SK-N-SH (cell line): ENCODE data around the gene RAMACL. TPM values are rescaled to one million over a fixed set of nuclear protein-coding genes. Genes with fewer than 3 reads are reported as not detected.
A peak's percentile ranks its signal among the peaks of the same experiment; 100 is the strongest.

Experiments
- CTCF ChIA-PET: fragments of 300-600, 350-600 bp; formaldehyde crosslinking; extraction: SDS; loops from one replicate; lab custom pipeline; 2021; lab: Yijun Ruan, JAX
- POLR2A ChIA-PET: fragments of 350-600 bp; sonication (Branson Sonifier 250); formaldehyde crosslinking; extraction: SDS; loops from one replicate; lab custom pipeline; 2020; ENCODE audit warnings: antibody characterized with exemption, inconsistent platforms; lab: Yijun Ruan, JAX
- DNase-seq: peaks from one replicate; pipeline ENCODE4 v3.0.0; 2012
- H2AFZ ChIP-seq: fragments of 200-600 bp; sonication (generic); 2 replicates; pipeline ENCODE4 v1.8.1; 2016; ENCODE audit warnings: antibody characterized with exemption, mild to moderate bottlenecking, low read depth
- H3F3A ChIP-seq: fragments of 200-600 bp; sonication (generic); replicated peaks from 2 replicates; pipeline ENCODE3; 2016; ENCODE audit warnings: antibody characterized with exemption, mild to moderate bottlenecking; ENCODE audit not compliant: insufficient read depth
- H3K27ac ChIP-seq, 2 experiments: fragments of 200-500 bp in 1 of 2; fragments of 200-600 bp in 1 of 2; sonication (Bioruptor generic) in 1 of 2; sonication (generic), shearing (Covaris generic) in 1 of 2; 2 replicates each; pipeline versions ENCODE4 v1.5.1 to v1.6.1; 2014 to 2016; ENCODE audit warnings: low read depth in 2 of 2, inconsistent platforms in 1 of 2, low read length in 1 of 2, mild to moderate bottlenecking in 1 of 2, mixed read lengths in 1 of 2
- H3K27me3 ChIP-seq: fragments of 200-600 bp; sonication (generic), shearing (Covaris generic); 2 replicates; pipeline ENCODE4 v1.6.1; 2016; ENCODE audit warnings: mixed run types; ENCODE audit not compliant: insufficient read depth
- H3K36me3 ChIP-seq, 2 experiments: fragments of 200-500 bp in 1 of 2; fragments of 200-600 bp in 1 of 2; sonication (Bioruptor generic) in 1 of 2; sonication (generic) in 1 of 2; replicated peaks in 1 of 2; 2 replicates each; pipeline versions ENCODE3 to v1.5.1; 2014 to 2016; ENCODE audit warnings: low read length in 1 of 2, mild to moderate bottlenecking in 1 of 2; ENCODE audit not compliant: insufficient read depth in 2 of 2, control insufficient read depth in 1 of 2
- H3K4me1 ChIP-seq, 2 experiments: fragments of 200-500 bp in 1 of 2; fragments of 200-600 bp in 1 of 2; sonication (Bioruptor generic) in 1 of 2; sonication (generic), shearing (Covaris generic) in 1 of 2; 2 replicates each; pipeline versions ENCODE4 v1.5.1 to v1.6.1; 2014 to 2016; ENCODE audit warnings: low read depth in 1 of 2, low read length in 1 of 2, mixed run types in 1 of 2; ENCODE audit not compliant: insufficient read depth in 2 of 2, control insufficient read depth in 1 of 2
- H3K4me2 ChIP-seq: fragments of 200-600 bp; sonication (generic), shearing (Covaris generic); 2 replicates; pipeline ENCODE4 v1.6.1; 2017; ENCODE audit warnings: mixed run types
- H3K4me3 ChIP-seq, 2 experiments: fragments of 200-500 bp in 1 of 2; fragments of 200-600 bp in 1 of 2; sonication (Bioruptor generic) in 1 of 2; sonication (generic), shearing (Covaris generic) in 1 of 2; 2 replicates each; pipeline versions ENCODE4 v1.5.1 to v1.8.1; 2014 to 2016; ENCODE audit warnings: low read depth in 2 of 2, inconsistent platforms in 1 of 2, low read length in 1 of 2, mild to moderate bottlenecking in 1 of 2, mixed read lengths in 1 of 2, moderate library complexity in 1 of 2
- H3K79me2 ChIP-seq: fragments of 200-600 bp; sonication (generic); 2 replicates; pipeline ENCODE4 v1.8.1; 2017; ENCODE audit warnings: mild to moderate bottlenecking; ENCODE audit not compliant: insufficient read depth
- H3K9ac ChIP-seq: fragments of 200-600 bp; sonication (generic); 2 replicates; pipeline ENCODE4 v1.6.1; 2017; ENCODE audit warnings: mixed run types
- H3K9me2 ChIP-seq: fragments of 200-600 bp; sonication (generic); 2 replicates; pipeline ENCODE4 v1.6.1; 2017; ENCODE audit warnings: mixed run types
- H3K9me3 ChIP-seq: fragments of 200-600 bp; sonication (generic); 2 replicates; pipeline ENCODE4 v1.6.1; 2017; ENCODE audit warnings: mixed run types, mild to moderate bottlenecking, moderate library complexity
- H4K20me1 ChIP-seq: fragments of 200-600 bp; sonication (generic); 2 replicates; pipeline ENCODE4 v1.6.1; 2017; ENCODE audit warnings: mild to moderate bottlenecking, mixed run types; ENCODE audit not compliant: insufficient read depth
- MEF2A ChIP-seq: IDR thresholded peaks from 2 replicates; pipeline ENCODE4 v1.4.0; 2012; ENCODE audit warnings: low read depth, borderline replicate concordance
- NRF1 ChIP-seq: IDR thresholded peaks from 2 replicates; pipeline ENCODE4 v1.6.1; 2012; ENCODE audit warnings: low read depth, mild to moderate bottlenecking, low read length
- WGBS: methylation state at CpG from one replicate; pipeline ENCODE4 v1.1.6; 2017; ENCODE audit warnings: low lambda C conversion rate; 5-methylcytosine and 5-hydroxymethylcytosine counted together
- polyA plus RNA-seq, 3 experiments: library from polyadenylated mRNA; depleted of rRNA; stranded (reverse); fragments of >200 nt; gene quantifications; 2 replicates each; pipeline ENCODE4 v1.2.3, GENCODE V29; 2012
- TF ChIP-seq, protein P1 (sequence below): IDR thresholded peaks from 2 replicates; pipeline ENCODE4 v1.6.1; 2012; ENCODE audit warnings: mild to moderate bottlenecking, low read depth, low read length, moderate library complexity
- TF ChIP-seq, protein P2 (sequence below): IDR thresholded peaks from 2 replicates; pipeline ENCODE4 v1.4.0; 2012; ENCODE audit warnings: low read depth, borderline replicate concordance
- TF ChIP-seq, protein P3 (sequence below): fragments of 200-600 bp; sonication (generic); IDR thresholded peaks from 2 replicates; pipeline ENCODE4 v1.6.1; 2017; ENCODE audit warnings: antibody characterized with exemption, mild to moderate bottlenecking, moderate library complexity
- TF ChIP-seq, protein P4 (sequence below): fragments of 150-350 bp; IDR thresholded peaks from 2 replicates; pipeline ENCODE4 v1.6.1; 2017; ENCODE audit warnings: antibody characterized with exemption, low read length, low read depth, borderline replicate concordance

RAMACL gene
- polyA plus RNA-seq, 1 of the 3 experiments (the other 2 are of a cell fraction): 0.10 TPM

DNA sequence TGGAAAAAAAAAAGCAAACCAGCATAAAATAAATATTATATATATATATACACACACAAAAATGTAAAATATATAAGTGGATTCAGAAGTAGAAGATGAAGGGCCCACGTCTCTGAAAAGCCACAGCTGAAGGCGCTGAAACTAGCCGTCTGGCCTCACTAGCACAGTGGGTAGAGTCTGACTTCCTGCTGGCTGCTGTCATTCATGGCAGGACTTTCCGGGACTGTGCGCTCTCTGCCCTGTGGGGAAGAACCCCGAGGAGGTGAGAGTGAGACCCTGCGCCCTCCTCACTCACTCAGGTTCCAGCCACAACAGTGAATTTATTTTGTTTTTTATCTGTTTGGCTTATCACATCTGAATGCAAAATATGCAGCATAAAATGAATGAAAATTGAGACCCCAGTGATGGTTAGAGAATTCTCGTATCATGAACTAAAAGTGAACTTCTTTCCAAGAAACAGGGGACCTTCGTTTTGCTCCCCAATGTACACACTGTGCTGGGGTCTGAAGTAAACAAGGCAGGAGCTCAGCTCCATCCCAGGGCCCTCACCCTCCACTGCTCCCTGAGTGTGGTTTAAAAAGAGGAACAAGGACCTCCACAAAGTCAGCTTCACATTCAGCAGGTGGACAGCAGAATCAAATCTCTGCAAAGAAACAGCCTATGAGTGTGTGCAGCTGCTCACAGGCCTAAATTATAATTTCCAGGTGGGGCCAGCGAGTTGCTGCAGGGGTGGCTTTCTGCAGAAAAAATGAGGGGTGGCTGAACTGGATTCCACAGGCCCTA, 1.3 kb upstream of the RAMACL start:
- Histone ChIP-seq H3K9me3 (no peaks in the 10 kb centered on the region), H3F3A (peaks cover 7% of the 10 kb centered on the region), H2AFZ (no peak overlapping the region), H3K79me2 (peaks cover 86% of the 10 kb centered on the region), H3K9me2 (no peaks in the 10 kb centered on the region), H3K27me3 (no peaks in the 10 kb centered on the region), H3K9ac (no peak overlapping the region), H4K20me1 (no peaks in the 10 kb centered on the region), H3K27ac (peak overlapping the region; percentile 78 to 83; a peak in 3 of 4 replicates), H3K4me2 (no peak overlapping the region), H3K4me1 (peaks cover 55 to 66% of the 10 kb centered on the region in 2 experiments), H3K36me3 (peaks cover 0 to 17% of the 10 kb centered on the region in 2 experiments), H3K4me3 (no peak overlapping the region)
- ChIA-PET POLR2A (no interaction called here), CTCF (interaction anchor here (0.6 kb wide), 1 partner anchor 143 kb away, joined by 3 read pairs; no protein-coding TSS in a partner anchor)
- no peak for DNase-seq
- WGBS: 85% methylated on average over 10 of the region's 10 CpGs
- TF ChIP-seq, protein P1, sequence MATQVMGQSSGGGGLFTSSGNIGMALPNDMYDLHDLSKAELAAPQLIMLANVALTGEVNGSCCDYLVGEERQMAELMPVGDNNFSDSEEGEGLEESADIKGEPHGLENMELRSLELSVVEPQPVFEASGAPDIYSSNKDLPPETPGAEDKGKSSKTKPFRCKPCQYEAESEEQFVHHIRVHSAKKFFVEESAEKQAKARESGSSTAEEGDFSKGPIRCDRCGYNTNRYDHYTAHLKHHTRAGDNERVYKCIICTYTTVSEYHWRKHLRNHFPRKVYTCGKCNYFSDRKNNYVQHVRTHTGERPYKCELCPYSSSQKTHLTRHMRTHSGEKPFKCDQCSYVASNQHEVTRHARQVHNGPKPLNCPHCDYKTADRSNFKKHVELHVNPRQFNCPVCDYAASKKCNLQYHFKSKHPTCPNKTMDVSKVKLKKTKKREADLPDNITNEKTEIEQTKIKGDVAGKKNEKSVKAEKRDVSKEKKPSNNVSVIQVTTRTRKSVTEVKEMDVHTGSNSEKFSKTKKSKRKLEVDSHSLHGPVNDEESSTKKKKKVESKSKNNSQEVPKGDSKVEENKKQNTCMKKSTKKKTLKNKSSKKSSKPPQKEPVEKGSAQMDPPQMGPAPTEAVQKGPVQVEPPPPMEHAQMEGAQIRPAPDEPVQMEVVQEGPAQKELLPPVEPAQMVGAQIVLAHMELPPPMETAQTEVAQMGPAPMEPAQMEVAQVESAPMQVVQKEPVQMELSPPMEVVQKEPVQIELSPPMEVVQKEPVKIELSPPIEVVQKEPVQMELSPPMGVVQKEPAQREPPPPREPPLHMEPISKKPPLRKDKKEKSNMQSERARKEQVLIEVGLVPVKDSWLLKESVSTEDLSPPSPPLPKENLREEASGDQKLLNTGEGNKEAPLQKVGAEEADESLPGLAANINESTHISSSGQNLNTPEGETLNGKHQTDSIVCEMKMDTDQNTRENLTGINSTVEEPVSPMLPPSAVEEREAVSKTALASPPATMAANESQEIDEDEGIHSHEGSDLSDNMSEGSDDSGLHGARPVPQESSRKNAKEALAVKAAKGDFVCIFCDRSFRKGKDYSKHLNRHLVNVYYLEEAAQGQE: peak; percentile 85
- TF ChIP-seq, protein P2, sequence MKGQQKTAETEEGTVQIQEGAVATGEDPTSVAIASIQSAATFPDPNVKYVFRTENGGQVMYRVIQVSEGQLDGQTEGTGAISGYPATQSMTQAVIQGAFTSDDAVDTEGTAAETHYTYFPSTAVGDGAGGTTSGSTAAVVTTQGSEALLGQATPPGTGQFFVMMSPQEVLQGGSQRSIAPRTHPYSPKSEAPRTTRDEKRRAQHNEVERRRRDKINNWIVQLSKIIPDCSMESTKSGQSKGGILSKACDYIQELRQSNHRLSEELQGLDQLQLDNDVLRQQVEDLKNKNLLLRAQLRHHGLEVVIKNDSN: no peak
- TF ChIP-seq, protein P3, sequence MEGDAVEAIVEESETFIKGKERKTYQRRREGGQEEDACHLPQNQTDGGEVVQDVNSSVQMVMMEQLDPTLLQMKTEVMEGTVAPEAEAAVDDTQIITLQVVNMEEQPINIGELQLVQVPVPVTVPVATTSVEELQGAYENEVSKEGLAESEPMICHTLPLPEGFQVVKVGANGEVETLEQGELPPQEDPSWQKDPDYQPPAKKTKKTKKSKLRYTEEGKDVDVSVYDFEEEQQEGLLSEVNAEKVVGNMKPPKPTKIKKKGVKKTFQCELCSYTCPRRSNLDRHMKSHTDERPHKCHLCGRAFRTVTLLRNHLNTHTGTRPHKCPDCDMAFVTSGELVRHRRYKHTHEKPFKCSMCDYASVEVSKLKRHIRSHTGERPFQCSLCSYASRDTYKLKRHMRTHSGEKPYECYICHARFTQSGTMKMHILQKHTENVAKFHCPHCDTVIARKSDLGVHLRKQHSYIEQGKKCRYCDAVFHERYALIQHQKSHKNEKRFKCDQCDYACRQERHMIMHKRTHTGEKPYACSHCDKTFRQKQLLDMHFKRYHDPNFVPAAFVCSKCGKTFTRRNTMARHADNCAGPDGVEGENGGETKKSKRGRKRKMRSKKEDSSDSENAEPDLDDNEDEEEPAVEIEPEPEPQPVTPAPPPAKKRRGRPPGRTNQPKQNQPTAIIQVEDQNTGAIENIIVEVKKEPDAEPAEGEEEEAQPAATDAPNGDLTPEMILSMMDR: no peak

DNA sequence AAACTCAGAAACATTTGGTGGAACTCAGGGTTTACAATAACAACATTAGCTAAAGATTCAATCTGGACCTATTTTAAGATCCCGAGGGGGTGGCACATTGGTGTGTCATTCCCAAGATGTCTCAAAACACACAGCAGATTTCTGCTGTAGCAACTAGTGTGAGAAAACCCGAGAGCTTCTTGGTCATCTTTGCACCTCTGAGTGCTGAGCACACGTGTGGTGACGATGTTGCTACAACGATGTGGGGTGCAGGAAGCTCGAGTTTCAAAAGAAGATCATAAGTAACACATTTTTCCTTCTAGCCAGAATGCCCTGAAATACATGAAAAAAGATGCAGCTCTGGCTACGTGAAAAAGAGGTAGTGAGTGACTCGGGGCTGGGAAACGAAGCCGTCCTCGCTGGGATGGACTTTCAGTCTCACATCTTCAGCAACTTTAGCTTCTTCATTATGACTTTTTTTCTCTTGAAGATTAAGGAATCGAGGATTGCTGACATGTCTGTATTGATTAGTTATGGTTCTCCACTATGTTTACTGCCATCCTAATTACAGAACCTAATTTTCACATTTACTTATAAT, 1.5 kb downstream of the RAMACL start:
- CTCF ChIA-PET: interaction anchor here (1.0 kb wide), 1 partner anchor 30 kb away, joined by 3 read pairs; no protein-coding TSS in a partner anchor
- no peak overlapping the region for H2AFZ ChIP-seq
- H3K9me2 ChIP-seq: no peaks in the 10 kb centered on the region
- DNase-seq: no peak
- peaks cover 0 to 15% of the 10 kb centered on the region in 2 experiments for H3K36me3 ChIP-seq
- 90% methylated on average over 12 of the region's 12 CpGs for WGBS
- no peaks in the 10 kb centered on the region for H3K27me3 ChIP-seq
- H4K20me1 ChIP-seq: 0 out of 2 replicates have a peak, but pooled peaks cover 2% of the 10 kb centered on the region
- no peaks in the 10 kb centered on the region for H3K9me3 ChIP-seq
- peak overlapping the region in 1 of 2 experiments; percentile 48; a peak in 1 of 4 replicates for H3K27ac ChIP-seq
- TF ChIP-seq, protein P4, sequence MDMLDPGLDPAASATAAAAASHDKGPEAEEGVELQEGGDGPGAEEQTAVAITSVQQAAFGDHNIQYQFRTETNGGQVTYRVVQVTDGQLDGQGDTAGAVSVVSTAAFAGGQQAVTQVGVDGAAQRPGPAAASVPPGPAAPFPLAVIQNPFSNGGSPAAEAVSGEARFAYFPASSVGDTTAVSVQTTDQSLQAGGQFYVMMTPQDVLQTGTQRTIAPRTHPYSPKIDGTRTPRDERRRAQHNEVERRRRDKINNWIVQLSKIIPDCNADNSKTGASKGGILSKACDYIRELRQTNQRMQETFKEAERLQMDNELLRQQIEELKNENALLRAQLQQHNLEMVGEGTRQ: no peak
- TF ChIP-seq MEF2A: no peak
- TF ChIP-seq, protein P3: no peak
- TF ChIP-seq NRF1: no peak
- H3K4me3 ChIP-seq: no peak overlapping the region
- H3F3A ChIP-seq: peaks cover 7% of the 10 kb centered on the region
- POLR2A ChIA-PET: interaction anchor here (0.9 kb wide), 1 partner anchor 21 kb away, joined by 3 read pairs; no protein-coding TSS in a partner anchor
- no peak overlapping the region for H3K9ac ChIP-seq
- H3K4me1 ChIP-seq: peaks cover 36 to 41% of the 10 kb centered on the region in 2 experiments
- H3K4me2 ChIP-seq: no peak overlapping the region
- H3K79me2 ChIP-seq: peaks cover 79% of the 10 kb centered on the region
